ENCODE data around the gene DNHD1. TPM values are rescaled to one million over a fixed set of nuclear protein-coding genes. Genes with fewer than 3 reads are reported as not detected.

The DNHD1 gene
- total and polyA plus RNA-seq, 9 of the 15 experiments (the other 6 are each of a cell fraction or from before 2014, with no cell fraction given), result 0.82 to 9.7 (median 3.8) TPM

GRCh38 chr11:6563121-6563619 lies 66.1 kb downstream of the DNHD1 start (continued):
- no peak for TF ChIP-seq IRF1 (CRISPR knock-in tag; IDR thresholded peaks at IDR 0.05; ENCODE audit: borderline replicate concordance)
- no peak for TF ChIP-seq ADNP (tag; IDR thresholded peaks at IDR 0.05)
- no peak for TF ChIP-seq MED1 (CRISPR knock-in tag; IDR thresholded peaks at IDR 0.05; ENCODE audit: borderline replicate concordance)
- no peak for TF ChIP-seq NFYB (IDR thresholded peaks at IDR 0.05; ENCODE audit: extremely low read depth, insufficient read length)
- peak; percentile 98 for TF ChIP-seq TEAD4 (IDR thresholded peaks at IDR 0.05; ENCODE audit: low read length)
- no peak for TF ChIP-seq TEAD4 (CRISPR knock-in tag; IDR thresholded peaks at IDR 0.05; ENCODE audit: borderline replicate concordance)
- 0 out of 2 replicates have a peak, but pooled peaks have one; percentile 27 for TF ChIP-seq ZNF175 (CRISPR knock-in tag; IDR thresholded peaks at IDR 0.05; ENCODE audit: low read depth)
- no peak for TF ChIP-seq ZNF217 (CRISPR knock-in tag; IDR thresholded peaks at IDR 0.05)
- TF ChIP-seq CBX1 (IDR thresholded peaks at IDR 0.05; ENCODE audit: low read depth), result no peak
- no peak for TF ChIP-seq BRCA1 (IDR thresholded peaks at IDR 0.05)
- TF ChIP-seq BRCA1 (CRISPR knock-in tag; IDR thresholded peaks at IDR 0.05), result no peak
- no peak for TF ChIP-seq ELF1 (tag; IDR thresholded peaks at IDR 0.05)
- TF ChIP-seq GATA2 (CRISPR knock-in tag; IDR thresholded peaks at IDR 0.05), result peak; percentile 79
- no peak for TF ChIP-seq ZNF133 (CRISPR knock-in tag; IDR thresholded peaks at IDR 0.05)
- peak; percentile 44; the same call in 1 of the 2 replicates for TF ChIP-seq HLTF (IDR thresholded peaks at IDR 0.05)
- no peak; a peak in 1 of 4 replicates for TF ChIP-seq NRF1 (conservative IDR thresholded peaks at IDR 0.05 in 1 of 2, IDR thresholded peaks at IDR 0.05 in 1 of 2)
- no peak for TF ChIP-seq AFF4 (CRISPR knock-in tag; IDR thresholded peaks at IDR 0.05)
- TF ChIP-seq CXXC5 (CRISPR knock-in tag; IDR thresholded peaks at IDR 0.05), result peak; percentile 62
- peak in 1 of 2 experiments; percentile 38; a peak in 1 of 4 replicates for TF ChIP-seq ZNF639 (CRISPR knock-in tag; conservative IDR thresholded peaks at IDR 0.05 in 1 of 2, IDR thresholded peaks at IDR 0.05 in 1 of 2)
- TF ChIP-seq ARHGAP35 (IDR thresholded peaks at IDR 0.05; ENCODE audit: partially characterized antibody), result no peak
- no peak for TF ChIP-seq STAG1 (CRISPR knock-in tag; IDR thresholded peaks at IDR 0.05; ENCODE audit: borderline replicate concordance)
- peak; percentile 96 for TF ChIP-seq ARID1B (IDR thresholded peaks at IDR 0.05)
- TF ChIP-seq COPS2 (conservative IDR thresholded peaks at IDR 0.05), result no peak
- no peak for TF ChIP-seq ELF2 (CRISPR knock-in tag; IDR thresholded peaks at IDR 0.05)
- peak; percentile 31 to 82; a peak in 3 of 4 replicates for TF ChIP-seq TBL1XR1 (IDR thresholded peaks at IDR 0.05; ENCODE audit: low read length in 2 of 2)
- TF ChIP-seq ZNF717 (CRISPR knock-in tag; IDR thresholded peaks at IDR 0.05), result no peak
